KG1 (cell line): ENCODE measurements around the gene BCL2L1.
"Not testable (repeated sequence)": the region's sequence is repeated elsewhere in the genome, so short reads cannot be mapped to it uniquely, and the experiment has no call there.

Experiments used
- DNase-seq: peaks from one replicate; lab custom pipeline; 2025; lab: John Stamatoyannopoulos, UW

BCL2L1 gene

GRCh38 chr20:31674895-31675827, 47.5 kb downstream of the BCL2L1 start:
- DNase-seq = peak; percentile 83

- peak; percentile 52 for DNase-seq
Measured at GRCh38 chr20:31673943-31674463, 48.7 kb downstream of the BCL2L1 start.

- no peak for DNase-seq
Measured at GRCh38 chr20:31673435-31673834, 49.2 kb downstream of the BCL2L1 start.

GRCh38 chr20:31671324-31671723, 51.3 kb downstream of the BCL2L1 start:
- no peak for DNase-seq

GRCh38 chr20:31670371-31671228, 52.1 kb downstream of the BCL2L1 start:
- DNase-seq = no peak

- DNase-seq = no peak
Measured at GRCh38 chr20:31669876-31670275, 52.8 kb downstream of the BCL2L1 start.

GRCh38 chr20:31668944-31669343, 53.7 kb downstream of the BCL2L1 start:
- not testable (repeated sequence) for DNase-seq

GRCh38 chr20:31667315-31668285, 55.1 kb downstream of the BCL2L1 start:
- DNase-seq = peak; percentile 54

- no peak for DNase-seq
Measured at GRCh38 chr20:31666258-31667042, 56.2 kb downstream of the BCL2L1 start.

- DNase-seq = no peak
Measured at GRCh38 chr20:31665753-31666152, 56.9 kb downstream of the BCL2L1 start.

- no peak for DNase-seq
Measured at GRCh38 chr20:31664696-31665354, 57.8 kb downstream of the BCL2L1 start.

- no peak for DNase-seq
Measured at GRCh38 chr20:31663838-31664695, 58.6 kb downstream of the BCL2L1 start.

- no peak for DNase-seq
Measured at GRCh38 chr20:31663524-31663837, 59.2 kb downstream of the BCL2L1 start.

GRCh38 chr20:31662372-31662854, 60.3 kb downstream of the BCL2L1 start:
- DNase-seq = no peak

- DNase-seq = peak; percentile 25
Measured at GRCh38 chr20:31661625-31662371, 60.9 kb downstream of the BCL2L1 start.

- DNase-seq = no peak
Measured at GRCh38 chr20:31654534-31654933, 68.1 kb downstream of the BCL2L1 start.

- no peak for DNase-seq
Measured at GRCh38 chr20:31653561-31653960, 69.1 kb downstream of the BCL2L1 start.

- no peak for DNase-seq
Measured at GRCh38 chr20:31652917-31653396, 69.7 kb downstream of the BCL2L1 start.
